IMR-90 (cell line): ENCODE measurements around the gene SAMD5. TPM values are rescaled to one million over a fixed set of nuclear protein-coding genes. Genes with fewer than 3 reads are reported as not detected.

Experiments used
- ATAC-seq: fragments of 200-7000 bp; cut with Tn5 transposase; 2 replicates; pipeline ENCODE4 v1.9.1; 2020; ENCODE audit warnings: low read depth, mild to moderate bottlenecking, moderate library complexity
- BruUV-seq: library from RNA; stranded (reverse); fragments of 400-500 nt; replicated peaks from 2 replicates; lab custom pipeline; 2021; lab: Mats Ljungman, UMichigan
- CTCF ChIA-PET: fragments of 300-600 bp; formaldehyde crosslinking; extraction: SDS; loops from one replicate; lab custom pipeline; 2021; ENCODE audit warnings: antibody characterized with exemption; lab: Yijun Ruan, JAX
- POLR2A ChIA-PET: fragments of 300-600 bp; sonication (Branson Sonifier 250); formaldehyde crosslinking; loops from one replicate; lab custom pipeline; 2022; ENCODE audit warnings: antibody characterized with exemption; ENCODE audit not compliant: unreplicated experiment; lab: Charles Lee
- DNase-seq: peaks from one replicate; pipeline ENCODE4 v3.0.0; 2013
- H2AFZ ChIP-seq: replicated peaks from 2 replicates; pipeline ENCODE3; 2013; ENCODE audit warnings: low read length, mild to moderate bottlenecking; ENCODE audit not compliant: poor library complexity
- H2AK5ac ChIP-seq: 2 replicates; pipeline ENCODE4 v1.6.1; 2013; ENCODE audit warnings: low read depth, low read length, inconsistent platforms
- H2AK9ac ChIP-seq: replicated peaks from 2 replicates; pipeline ENCODE3; 2013; ENCODE audit warnings: mild to moderate bottlenecking, low read depth, low read length, moderate library complexity; ENCODE audit not compliant: poor library complexity
- H2BK120ac ChIP-seq: 2 replicates; pipeline ENCODE4 v1.6.1; 2013; ENCODE audit warnings: low read depth, low read length, inconsistent platforms
- H2BK15ac ChIP-seq: 3 replicates; pipeline ENCODE4 v1.6.1; 2013; ENCODE audit warnings: low read depth, low read length, inconsistent platforms
- H2BK20ac ChIP-seq: 2 replicates; pipeline ENCODE4 v1.6.1; 2013; ENCODE audit warnings: low read depth, mild to moderate bottlenecking, inconsistent platforms, low read length, moderate library complexity
- H2BK5ac ChIP-seq: 2 replicates; pipeline ENCODE4 v1.6.1; 2013; ENCODE audit warnings: mild to moderate bottlenecking, low read depth, low read length, inconsistent platforms; ENCODE audit not compliant: poor library complexity, severe bottlenecking
- H3K14ac ChIP-seq: replicated peaks from 2 replicates; pipeline ENCODE4 v1.6.1; 2013; ENCODE audit warnings: low read depth, low read length, inconsistent platforms
- H3K18ac ChIP-seq: 2 replicates; pipeline ENCODE4 v1.6.1; 2013; ENCODE audit warnings: low read depth, low read length, control low read depth
- H3K23ac ChIP-seq: 2 replicates; pipeline ENCODE4 v1.6.1; 2013; ENCODE audit warnings: low read depth, low read length, inconsistent platforms
- H3K27ac ChIP-seq: 2 replicates; pipeline ENCODE4 v1.5.1; 2013; ENCODE audit warnings: mild to moderate bottlenecking, control low read depth, low read length; ENCODE audit not compliant: insufficient read depth
- H3K27me3 ChIP-seq: 2 replicates; pipeline ENCODE4 v1.6.1; 2013; ENCODE audit warnings: low read length; ENCODE audit not compliant: control insufficient read depth, insufficient read depth
- H3K36me3 ChIP-seq: 2 replicates; pipeline ENCODE4 v1.6.1; 2013; ENCODE audit warnings: low read length, mixed read lengths; ENCODE audit not compliant: control insufficient read depth, insufficient read depth
- H3K4ac ChIP-seq: 2 replicates; pipeline ENCODE4 v1.6.1; 2013; ENCODE audit warnings: low read depth, low read length, inconsistent platforms
- H3K4me1 ChIP-seq: 2 replicates; pipeline ENCODE4 v1.6.1; 2013; ENCODE audit warnings: low read length, mixed read lengths; ENCODE audit not compliant: control insufficient read depth, insufficient read depth
- H3K4me2 ChIP-seq: 2 replicates; pipeline ENCODE4 v1.6.1; 2013; ENCODE audit warnings: low read depth, mild to moderate bottlenecking, control low read depth, low read length, moderate library complexity
- H3K4me3 ChIP-seq: 2 replicates; pipeline ENCODE4 v1.5.1; 2013; ENCODE audit warnings: low read depth, mild to moderate bottlenecking, control low read depth, low read length, moderate library complexity; ENCODE audit not compliant: insufficient read depth
- H3K56ac ChIP-seq: 2 replicates; pipeline ENCODE4 v1.6.1; 2013; ENCODE audit warnings: low read length, inconsistent platforms; ENCODE audit not compliant: insufficient read depth; ENCODE audit errors: extremely low read depth
- H3K79me1 ChIP-seq, 2 experiments: 2 replicates each; pipeline ENCODE4 v1.6.1; 2013; ENCODE audit warnings: low read length in 2 of 2, inconsistent platforms in 1 of 2, low read depth in 1 of 2
- H3K9ac ChIP-seq: 2 replicates; pipeline ENCODE4 v1.6.1; 2013; ENCODE audit warnings: low read depth, low read length, control low read depth
- H3K9me1 ChIP-seq: 2 replicates; pipeline ENCODE4 v1.6.1; 2013; ENCODE audit warnings: low read length, inconsistent platforms; ENCODE audit not compliant: insufficient read depth
- H3K9me3 ChIP-seq: 2 replicates; pipeline ENCODE4 v1.6.1; 2013; ENCODE audit warnings: low read length; ENCODE audit not compliant: control insufficient read depth, insufficient read depth
- H4K20me1 ChIP-seq: 2 replicates; pipeline ENCODE4 v1.6.1; 2013; ENCODE audit warnings: low read length, inconsistent platforms; ENCODE audit not compliant: insufficient read depth
- H4K5ac ChIP-seq: 2 replicates; pipeline ENCODE4 v1.6.1; 2013; ENCODE audit warnings: mild to moderate bottlenecking, low read depth, low read length, control low read depth
- H4K8ac ChIP-seq, 2 experiments: 2 replicates each; pipeline ENCODE4 v1.6.1; 2013; ENCODE audit warnings: low read depth in 2 of 2, low read length in 2 of 2, control low read depth in 1 of 2, inconsistent platforms in 1 of 2
- H4K91ac ChIP-seq: 2 replicates; pipeline ENCODE4 v1.6.1; 2013; ENCODE audit warnings: low read depth, low read length, inconsistent platforms; ENCODE audit not compliant: insufficient read depth
- BHLHE40 ChIP-seq: fragments of 150-350 bp; IDR thresholded peaks from 2 replicates; pipeline ENCODE4 v1.6.1; 2016; ENCODE audit warnings: mild to moderate bottlenecking, low read depth, low read length
- CEBPB ChIP-seq: IDR thresholded peaks from 2 replicates; pipeline ENCODE4 v1.6.1; 2012; ENCODE audit warnings: low read depth, low read length, improper control_type of control experiment
- CHD1 ChIP-seq: IDR thresholded peaks from 2 replicates; pipeline ENCODE4 v1.6.1; 2012; ENCODE audit warnings: low read depth, low read length, improper control_type of control experiment
- ELK1 ChIP-seq: fragments of 150-350 bp; IDR thresholded peaks from 2 replicates; pipeline ENCODE4 v1.6.1; 2016; ENCODE audit warnings: low read depth, mild to moderate bottlenecking, low read length, moderate library complexity, borderline replicate concordance
- FOS ChIP-seq: fragments of 150-350 bp; IDR thresholded peaks from 2 replicates; pipeline ENCODE4 v1.6.1; 2016; ENCODE audit warnings: low read depth, low read length
- MAFK ChIP-seq: IDR thresholded peaks from 2 replicates; pipeline ENCODE4 v1.6.1; 2012; ENCODE audit warnings: low read depth, low read length, improper control_type of control experiment
- MAZ ChIP-seq: IDR thresholded peaks from 2 replicates; pipeline ENCODE4 v1.6.1; 2012; ENCODE audit warnings: low read depth, mild to moderate bottlenecking, low read length, improper control_type of control experiment, moderate library complexity, borderline replicate concordance
- MXI1 ChIP-seq: IDR thresholded peaks from 2 replicates; pipeline ENCODE4 v1.6.1; 2012; ENCODE audit warnings: low read depth, mild to moderate bottlenecking, low read length, moderate library complexity, borderline replicate concordance
- NFE2L2 ChIP-seq: fragments of 150-350 bp; IDR thresholded peaks from 2 replicates; pipeline ENCODE4 v1.6.1; 2016; ENCODE audit warnings: low read depth, mild to moderate bottlenecking, low read length
- POLR2A ChIP-seq: IDR thresholded peaks from 2 replicates; pipeline ENCODE4 v1.6.1; 2012; ENCODE audit warnings: mild to moderate bottlenecking, low read depth, low read length
- RAD21 ChIP-seq: IDR thresholded peaks from 2 replicates; pipeline ENCODE4 v1.6.1; 2012; ENCODE audit warnings: low read length, improper control_type of control experiment
- RCOR1 ChIP-seq: IDR thresholded peaks from 2 replicates; pipeline ENCODE4 v1.6.1; 2012; ENCODE audit warnings: mild to moderate bottlenecking, low read length, improper control_type of control experiment; ENCODE audit not compliant: insufficient replicate concordance
- RFX5 ChIP-seq: IDR thresholded peaks from 2 replicates; pipeline ENCODE4 v1.8.0; 2012; ENCODE audit warnings: low read depth, mild to moderate bottlenecking, low read length, moderate library complexity
- SMC3 ChIP-seq: fragments of 150-350 bp; IDR thresholded peaks from 2 replicates; pipeline ENCODE4 v1.6.1; 2016; ENCODE audit warnings: low read depth, mild to moderate bottlenecking, antibody characterized with exemption, low read length, moderate library complexity
- WGBS, 2 experiments: methylation state at CpG; one replicate each; pipeline versions ENCODE4 v1.1.5 to v1.1.7; 2013; ENCODE audit warnings: missing lambda C conversion rate in 2 of 2; ENCODE audit not compliant: insufficient read length in 1 of 2; ENCODE audit errors: extremely low coverage in 2 of 2; 5-methylcytosine and 5-hydroxymethylcytosine counted together
- dilution Hi-C: fragments of 300-500 bp; cut with HindIII; formaldehyde crosslinking; loops from one replicate; pipeline ENCODE4 v1.14.3; 2018; ENCODE audit warnings: low sequenced_read_pairs; ENCODE audit not compliant: unreplicated experiment
- in situ Hi-C: fragments of 300-500 bp; cut with MboI; formaldehyde crosslinking; loops from 3 replicates; pipeline ENCODE4 v1.14.3; 2019; ENCODE audit warnings: low sequenced_read_pairs, inconsistent platforms, mixed read lengths
- intact Hi-C: fragments of 100-400 bp; cut with micrococcal nuclease; formaldehyde crosslinking; loops from 2 replicates; pipeline ENCODE4 v1.10.0; 2022
- polyA plus RNA-seq, 3 experiments: library from polyadenylated mRNA; depleted of rRNA; stranded (reverse); fragments of >200 nt; gene quantifications; 2 replicates each; pipeline ENCODE4 v1.2.3, GENCODE V29; 2012; ENCODE audit warnings: low replicate concordance in 1 of 3
- total RNA-seq: library from RNA; depleted of rRNA; stranded (reverse); fragments of >200 nt; gene quantifications from 2 replicates; pipeline ENCODE4 v1.2.3, GENCODE V29; 2012
- TF ChIP-seq, protein P1 (sequence below): conservative IDR thresholded peaks from 2 replicates; pipeline ENCODE4 v1.5.1; 2012; ENCODE audit warnings: mild to moderate bottlenecking, low read depth, low read length, improper control_type of control experiment
- TF ChIP-seq, protein P2 (sequence below): fragments of 150-350 bp; IDR thresholded peaks from 2 replicates; pipeline ENCODE4 v1.6.1; 2017; ENCODE audit warnings: mild to moderate bottlenecking, antibody characterized with exemption, low read length, low read depth

Gene SAMD5
- total and polyA plus RNA-seq, 2 of the 4 experiments (the other 2 are of a cell fraction) = 1.0 to 1.6 TPM

- Histone ChIP-seq H2AK9ac (no peak overlapping the region), H3K56ac (no peak overlapping the region), H3K36me3 (no peaks in the 10 kb centered on the region), H3K79me1 (no peaks in the 10 kb centered on the region), H2AFZ (no peak overlapping the region), H3K4ac (no peak overlapping the region), H3K4me3 (no peak overlapping the region), H2BK120ac (no peak overlapping the region), H3K18ac (no peak overlapping the region), H4K5ac (no peak overlapping the region), H4K8ac (no peak overlapping the region), H2BK5ac (no peak overlapping the region), H3K4me2 (no peak overlapping the region), H3K23ac (no peak overlapping the region), H2BK20ac (no peak overlapping the region), H3K14ac (no peak overlapping the region), H4K91ac (no peak overlapping the region), H3K4me1 (peaks cover 3% of the 10 kb centered on the region; the same call in 1 of the 2 replicates), H3K9me1 (no peaks in the 10 kb centered on the region), H3K9me3 (no peaks in the 10 kb centered on the region), H3K9ac (no peak overlapping the region), H2AK5ac (no peak overlapping the region), H3K27me3 (no peaks in the 10 kb centered on the region), H2BK15ac (no peak overlapping the region), H4K20me1 (no peaks in the 10 kb centered on the region), H3K27ac (no peak overlapping the region)
- intact Hi-C loops (no loop called here), dilution Hi-C loops (no loop called here), in situ Hi-C loops (no loop called here)
- ATAC-seq (no peak), DNase-seq (no peak)
- WGBS, 2 experiments = no CpG with 5 or more reads among the region's 4 CpGs
- CTCF ChIA-PET = interaction anchor here (1.1 kb wide), 1 partner anchor 11 kb away, joined by 3 read pairs; no protein-coding TSS in a partner anchor
- no peak for TF ChIP-seq RAD21
- no peak for TF ChIP-seq MAZ
- TF ChIP-seq CHD1 = no peak
- TF ChIP-seq SMC3 = no peak
- TF ChIP-seq MXI1 = no peak
- TF ChIP-seq CEBPB = no peak
- no peak for TF ChIP-seq RFX5
- TF ChIP-seq ELK1 = no peak
- TF ChIP-seq, protein P1, sequence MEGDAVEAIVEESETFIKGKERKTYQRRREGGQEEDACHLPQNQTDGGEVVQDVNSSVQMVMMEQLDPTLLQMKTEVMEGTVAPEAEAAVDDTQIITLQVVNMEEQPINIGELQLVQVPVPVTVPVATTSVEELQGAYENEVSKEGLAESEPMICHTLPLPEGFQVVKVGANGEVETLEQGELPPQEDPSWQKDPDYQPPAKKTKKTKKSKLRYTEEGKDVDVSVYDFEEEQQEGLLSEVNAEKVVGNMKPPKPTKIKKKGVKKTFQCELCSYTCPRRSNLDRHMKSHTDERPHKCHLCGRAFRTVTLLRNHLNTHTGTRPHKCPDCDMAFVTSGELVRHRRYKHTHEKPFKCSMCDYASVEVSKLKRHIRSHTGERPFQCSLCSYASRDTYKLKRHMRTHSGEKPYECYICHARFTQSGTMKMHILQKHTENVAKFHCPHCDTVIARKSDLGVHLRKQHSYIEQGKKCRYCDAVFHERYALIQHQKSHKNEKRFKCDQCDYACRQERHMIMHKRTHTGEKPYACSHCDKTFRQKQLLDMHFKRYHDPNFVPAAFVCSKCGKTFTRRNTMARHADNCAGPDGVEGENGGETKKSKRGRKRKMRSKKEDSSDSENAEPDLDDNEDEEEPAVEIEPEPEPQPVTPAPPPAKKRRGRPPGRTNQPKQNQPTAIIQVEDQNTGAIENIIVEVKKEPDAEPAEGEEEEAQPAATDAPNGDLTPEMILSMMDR = no peak
- TF ChIP-seq, protein P2, sequence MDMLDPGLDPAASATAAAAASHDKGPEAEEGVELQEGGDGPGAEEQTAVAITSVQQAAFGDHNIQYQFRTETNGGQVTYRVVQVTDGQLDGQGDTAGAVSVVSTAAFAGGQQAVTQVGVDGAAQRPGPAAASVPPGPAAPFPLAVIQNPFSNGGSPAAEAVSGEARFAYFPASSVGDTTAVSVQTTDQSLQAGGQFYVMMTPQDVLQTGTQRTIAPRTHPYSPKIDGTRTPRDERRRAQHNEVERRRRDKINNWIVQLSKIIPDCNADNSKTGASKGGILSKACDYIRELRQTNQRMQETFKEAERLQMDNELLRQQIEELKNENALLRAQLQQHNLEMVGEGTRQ = no peak
- no peak for TF ChIP-seq MAFK
- TF ChIP-seq POLR2A = no peak
- no peak for TF ChIP-seq FOS
- TF ChIP-seq RCOR1 = no peak
- TF ChIP-seq NFE2L2 = no peak
- no peak for TF ChIP-seq BHLHE40
- BruUV-seq = no TSS peak
- POLR2A ChIA-PET = no interaction called here
Measured at GRCh38 chr6:147604373-147604772, 95.9 kb downstream of the SAMD5 start.
